Left forelimb (tissue), 1 donor: Measurements from ENCODE around the gene CPN1.
"Not testable (repeated sequence)": the region's sequence is repeated elsewhere in the genome, so short reads cannot be mapped to it uniquely, and the experiment has no call there.

Source experiments
- DNase-seq: peaks from one replicate; pipeline ENCODE4 v3.0.0-alpha.2; 2018; ENCODE audit warnings: low spot score

Gene CPN1

GRCh38 chr10:100021322-100021721 lies 60.3 kb downstream of the CPN1 start:
- DNase-seq: no peak

GRCh38 chr10:100020886-100021253 lies 60.8 kb downstream of the CPN1 start:
- DNase-seq: no peak

- no peak for DNase-seq
These were observed 61.4 kb downstream of the CPN1 start for GRCh38 chr10:100020142-100020885.

GRCh38 chr10:100019787-100020141 lies 61.9 kb downstream of the CPN1 start:
- DNase-seq: no peak

GRCh38 chr10:100014071-100014762 lies 67.5 kb downstream of the CPN1 start:
- DNase-seq: no peak

GRCh38 chr10:100013621-100014020 lies 68.0 kb downstream of the CPN1 start:
- no peak for DNase-seq

- DNase-seq: not testable (repeated sequence)
These were observed 69.8 kb downstream of the CPN1 start for GRCh38 chr10:100011906-100012305.

GRCh38 chr10:100009793-100010676 lies 71.6 kb downstream of the CPN1 start, which contains the start of gene DNMBP:
Gene DNMBP, minus strand, starts transcription at chr10:100009947. Its CDS starts 37,823 bp downstream, at chr10:99972124.
- peak; percentile 92 for DNase-seq

GRCh38 chr10:100009283-100009792 lies 72.3 kb downstream of the CPN1 start:
- no peak for DNase-seq

GRCh38 chr10:100008708-100009282 lies 72.9 kb downstream of the CPN1 start:
- no peak for DNase-seq

- no peak for DNase-seq
These were observed 73.5 kb downstream of the CPN1 start for GRCh38 chr10:100008142-100008522.

GRCh38 chr10:100007231-100008141 lies 74.2 kb downstream of the CPN1 start:
- no peak for DNase-seq

- DNase-seq: no peak
These were observed 75.3 kb downstream of the CPN1 start for GRCh38 chr10:100006243-100006886.

- no peak for DNase-seq
These were observed 76.7 kb downstream of the CPN1 start for GRCh38 chr10:100004805-100005510.

- DNase-seq: no peak
These were observed 81.5 kb downstream of the CPN1 start for GRCh38 chr10:100000109-100000644.

GRCh38 chr10:99999319-100000108 lies 82.2 kb downstream of the CPN1 start:
- DNase-seq: no peak

GRCh38 chr10:99998889-99999288 lies 82.8 kb downstream of the CPN1 start:
- DNase-seq: no peak
